ENCODE data around the gene TCN2. TPM values are rescaled to one million over a fixed set of nuclear protein-coding genes. Genes with fewer than 3 reads are reported as not detected.

The TCN2 gene
- total and polyA plus RNA-seq, 9 of the 15 experiments (the other 6 are each of a cell fraction or from before 2014, with no cell fraction given), result 0.88 to 5.4 (median 1.7) TPM

- TF ChIP-seq KLF16 (IDR thresholded peaks at IDR 0.05) (peak; percentile 17; the same call in 1 of the 2 replicates), KLF13 (tag; IDR thresholded peaks at IDR 0.05; ENCODE audit: borderline replicate concordance, low read depth) (no peak), GATAD2A (IDR thresholded peaks at IDR 0.05) (no peak), POLR2AphosphoS2 (IDR thresholded peaks at IDR 0.05; ENCODE audit: low read length) (no peak), JUND (IDR thresholded peaks at IDR 0.05; ENCODE audit: borderline replicate concordance, low read depth, low read length) (peak; percentile 91), JUND (tag; IDR thresholded peaks at IDR 0.05; ENCODE audit: borderline replicate concordance, low read depth, low read length) (peak; percentile 90; the same call in 2 of the 3 replicates), ZNF699 (CRISPR knock-in tag; IDR thresholded peaks at IDR 0.05; ENCODE audit: insufficient replicate concordance) (no peak), NFRKB (IDR thresholded peaks at IDR 0.05; ENCODE audit: low read depth) (0 out of 2 replicates have a peak, but pooled peaks have one; percentile 20), FOXK2 (conservative IDR thresholded peaks at IDR 0.05 in 1 of 2, IDR thresholded peaks at IDR 0.05 in 1 of 2; ENCODE audit: low read depth in 2 of 2) (0 out of 4 replicates have a peak, but pooled peaks of 1 of the 2 experiments have one; percentile 24), CBFA2T3 (IDR thresholded peaks at IDR 0.05) (peak; percentile 27; the same call in 1 of the 2 replicates), FUS (optimal IDR thresholded peaks at IDR 0.05; ENCODE audit: low read depth, low read length) (no peak), SMARCA4 (IDR thresholded peaks at IDR 0.05) (peak; percentile 70), TARDBP (IDR thresholded peaks at IDR 0.05) (no peak), ZNF175 (CRISPR knock-in tag; IDR thresholded peaks at IDR 0.05; ENCODE audit: low read depth) (no peak), ZNF431 (CRISPR knock-in tag; IDR thresholded peaks at IDR 0.05) (no peak), ZNF395 (CRISPR knock-in tag; IDR thresholded peaks at IDR 0.05) (no peak), POLR2H (tag; IDR thresholded peaks at IDR 0.05; ENCODE audit: low read depth) (no peak), SOX6 (IDR thresholded peaks at IDR 0.05) (peak; percentile 22; the same call in 1 of the 2 replicates), SNAPC5 (CRISPR knock-in tag; IDR thresholded peaks at IDR 0.05) (no peak), TAF9B (IDR thresholded peaks at IDR 0.05; ENCODE audit: partially characterized antibody) (peak; percentile 77), ZFX (CRISPR knock-in tag; IDR thresholded peaks at IDR 0.05) (peak; percentile 41; the same call in 1 of the 2 replicates), ZNF212 (CRISPR knock-in tag; IDR thresholded peaks at IDR 0.05) (no peak), MAFK (IDR thresholded peaks at IDR 0.05; ENCODE audit: low read length) (peak; percentile 84), MXI1 (IDR thresholded peaks at IDR 0.05; ENCODE audit: low read depth, low read length) (no peak), LEF1 (IDR thresholded peaks at IDR 0.05) (peak; percentile 70; the same call in 1 of the 2 replicates), RBM15 (IDR thresholded peaks at IDR 0.05; ENCODE audit: insufficient read depth, low read length) (no peak), TBP (optimal IDR thresholded peaks at IDR 0.05; ENCODE audit: low read depth, low read length) (peak; percentile 49), THRAP3 (IDR thresholded peaks at IDR 0.05; ENCODE audit: borderline replicate concordance) (no peak), IRF1 (CRISPR knock-in tag; IDR thresholded peaks at IDR 0.05; ENCODE audit: borderline replicate concordance) (no peak)
These were observed 2.5 kb downstream of the TCN2 start (continued) for GRCh38 chr22:30609260-30610185.

Data from K562 (cell line).